Measurements from ENCODE around the gene PBX4. TPM values are rescaled to one million over a fixed set of nuclear protein-coding genes. Genes with fewer than 3 reads are reported as not detected.

The PBX4 gene
- total and polyA plus RNA-seq, 2 donors (not counting 1 experiment from before 2014, with no cell fraction given): 11.7 TPM

DNA sequence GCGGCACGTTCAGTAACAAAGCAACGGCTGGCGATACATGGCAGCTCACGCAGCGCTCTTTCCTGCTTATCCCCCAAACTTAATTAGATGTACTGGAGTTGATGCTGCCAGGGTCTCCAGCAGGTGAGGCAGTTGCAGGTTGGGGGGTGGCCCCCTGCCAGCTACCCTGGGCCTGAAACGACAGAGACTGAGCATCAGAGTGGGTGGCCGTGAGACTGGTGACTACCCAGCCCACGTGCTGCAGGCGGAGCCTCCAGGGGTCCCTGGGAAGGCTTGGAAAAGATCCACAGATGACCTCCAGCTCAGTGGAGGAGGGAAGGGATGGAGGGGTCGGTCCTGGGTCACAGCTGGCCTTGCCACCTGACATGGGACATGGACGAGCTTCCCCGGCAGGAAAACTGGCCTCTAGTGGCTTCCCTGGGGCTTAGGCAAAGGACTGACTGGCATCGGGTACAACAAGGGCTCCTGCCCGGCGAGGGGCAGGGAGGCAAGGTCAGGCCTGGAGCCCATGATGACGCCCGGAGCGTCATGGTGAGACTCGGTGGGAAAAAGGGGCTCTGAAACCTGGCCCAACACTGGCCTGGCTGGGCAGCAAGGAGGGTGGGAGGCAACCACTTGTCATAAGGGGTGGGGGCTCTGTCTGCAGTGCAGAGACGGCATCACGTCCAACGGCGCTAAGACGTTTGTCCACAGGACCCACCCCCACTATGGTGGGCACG lies 56.4 kb downstream of the PBX4 start:
- H3K4me3 Mint-ChIP-seq: no peak overlapping the region
- Histone ChIP-seq H3K9me3 (ENCODE audit: control extremely low read depth in 1 of 3, control insufficient read depth in 2 of 3, insufficient read depth in 1 of 3, low read length in 2 of 3) (peaks cover 0 to 8% (median 0%) of the 10 kb centered on the region in 3 donors), H3K36me3 (replicated peaks in 1 of 2; ENCODE audit: control extremely low read depth in 1 of 2, control insufficient read depth in 1 of 2, extremely low read depth in 1 of 2, insufficient read depth in 2 of 2, low read length in 1 of 2) (no peaks in the 10 kb centered on the region), H2AFZ (ENCODE audit: insufficient read depth, low read depth, low read length, poor library complexity, severe bottlenecking) (no peak overlapping the region), H3K4me1 (ENCODE audit: control insufficient read depth in 2 of 2, insufficient read depth in 2 of 2, low read length in 2 of 2) (no peaks in the 10 kb centered on the region), H3K9ac (ENCODE audit: low read length) (no peak overlapping the region), H3K79me2 (ENCODE audit: control insufficient read depth, insufficient read depth, low read length) (no peaks in the 10 kb centered on the region), H4K20me1 (ENCODE audit: control insufficient read depth, insufficient read depth, low read length, poor library complexity, severe bottlenecking) (no peaks in the 10 kb centered on the region), H3K27ac (ENCODE audit: low read length in 2 of 2) (no peak overlapping the region), H3K27me3 (replicated peaks in 1 of 4; ENCODE audit: control extremely low read depth in 1 of 4, control insufficient read depth in 3 of 4, insufficient read depth in 4 of 4, low read length in 3 of 4) (no peaks in the 10 kb centered on the region), H3K4me3 (ENCODE audit: control extremely low read depth in 1 of 5, extremely low read depth in 1 of 5, insufficient read depth in 1 of 5, low read depth in 2 of 5, low read length in 4 of 5) (no peak overlapping the region), H3K4me2 (replicated peaks; ENCODE audit: low read depth, low read length, poor library complexity, severe bottlenecking) (no peak overlapping the region)
- no peak for ATAC-seq (ENCODE audit: low read depth)
- no peaks in the 10 kb centered on the region for H3K4me1 Mint-ChIP-seq
- intact Hi-C loops (cut with micrococcal nuclease): no loop called here
- H3K27ac Mint-ChIP-seq: no peak overlapping the region
- TF ChIP-seq, protein P1, sequence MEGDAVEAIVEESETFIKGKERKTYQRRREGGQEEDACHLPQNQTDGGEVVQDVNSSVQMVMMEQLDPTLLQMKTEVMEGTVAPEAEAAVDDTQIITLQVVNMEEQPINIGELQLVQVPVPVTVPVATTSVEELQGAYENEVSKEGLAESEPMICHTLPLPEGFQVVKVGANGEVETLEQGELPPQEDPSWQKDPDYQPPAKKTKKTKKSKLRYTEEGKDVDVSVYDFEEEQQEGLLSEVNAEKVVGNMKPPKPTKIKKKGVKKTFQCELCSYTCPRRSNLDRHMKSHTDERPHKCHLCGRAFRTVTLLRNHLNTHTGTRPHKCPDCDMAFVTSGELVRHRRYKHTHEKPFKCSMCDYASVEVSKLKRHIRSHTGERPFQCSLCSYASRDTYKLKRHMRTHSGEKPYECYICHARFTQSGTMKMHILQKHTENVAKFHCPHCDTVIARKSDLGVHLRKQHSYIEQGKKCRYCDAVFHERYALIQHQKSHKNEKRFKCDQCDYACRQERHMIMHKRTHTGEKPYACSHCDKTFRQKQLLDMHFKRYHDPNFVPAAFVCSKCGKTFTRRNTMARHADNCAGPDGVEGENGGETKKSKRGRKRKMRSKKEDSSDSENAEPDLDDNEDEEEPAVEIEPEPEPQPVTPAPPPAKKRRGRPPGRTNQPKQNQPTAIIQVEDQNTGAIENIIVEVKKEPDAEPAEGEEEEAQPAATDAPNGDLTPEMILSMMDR (IDR thresholded peaks at IDR 0.05): no peak
- TF ChIP-seq EZH2 (IDR thresholded peaks at IDR 0.05; ENCODE audit: borderline replicate concordance, insufficient read depth, low read depth, low read length, poor library complexity, severe bottlenecking): no peak
- CTCF ChIA-PET: interaction anchor here (1.0 kb wide), 1 partner anchor 30 kb away, joined by 4 read pairs; no protein-coding TSS in a partner anchor
- POLR2A ChIA-PET: no interaction called here
- no peaks in the 10 kb centered on the region for H3K27me3 Mint-ChIP-seq
- DNase-seq: no peak
- no peaks in the 10 kb centered on the region for H3K9me3 Mint-ChIP-seq (ENCODE audit: insufficient read depth)
- WGBS (ENCODE audit: insufficient coverage): 95% methylated on average over 20 of the region's 26 CpGs

- no peak overlapping the region for H3K27ac ChIP-seq (ENCODE audit: low read length in 2 of 2)
- no peaks in the 10 kb centered on the region for H3K79me2 ChIP-seq (ENCODE audit: control insufficient read depth, insufficient read depth, low read length)
- H3K27me3 Mint-ChIP-seq: no peaks in the 10 kb centered on the region
- H3K4me2 ChIP-seq (replicated peaks; ENCODE audit: low read depth, low read length, poor library complexity, severe bottlenecking): no peak overlapping the region
- H3K4me1 ChIP-seq (ENCODE audit: control insufficient read depth in 2 of 2, insufficient read depth in 2 of 2, low read length in 2 of 2): no peaks in the 10 kb centered on the region
- no peaks in the 10 kb centered on the region for H3K9me3 Mint-ChIP-seq (ENCODE audit: insufficient read depth)
- H3K36me3 ChIP-seq (replicated peaks in 1 of 2; ENCODE audit: control extremely low read depth in 1 of 2, control insufficient read depth in 1 of 2, extremely low read depth in 1 of 2, insufficient read depth in 2 of 2, low read length in 1 of 2): no peaks in the 10 kb centered on the region
- no peak overlapping the region for H3K4me3 ChIP-seq (ENCODE audit: control extremely low read depth in 1 of 5, extremely low read depth in 1 of 5, insufficient read depth in 1 of 5, low read depth in 2 of 5, low read length in 4 of 5)
- ChIA-PET POLR2A (interaction anchor here (0.6 kb wide), 1 partner anchor 1078 kb away, joined by 14 read pairs; no protein-coding TSS in a partner anchor), CTCF (no interaction called here)
- H4K20me1 ChIP-seq (ENCODE audit: control insufficient read depth, insufficient read depth, low read length, poor library complexity, severe bottlenecking): no peaks in the 10 kb centered on the region
- no peak overlapping the region for H3K27ac Mint-ChIP-seq
- peaks cover 0 to 8% (median 0%) of the 10 kb centered on the region in 3 donors for H3K9me3 ChIP-seq (ENCODE audit: control extremely low read depth in 1 of 3, control insufficient read depth in 2 of 3, insufficient read depth in 1 of 3, low read length in 2 of 3)
- TF ChIP-seq, protein P1 (IDR thresholded peaks at IDR 0.05): no peak
- TF ChIP-seq EZH2 (IDR thresholded peaks at IDR 0.05; ENCODE audit: borderline replicate concordance, insufficient read depth, low read depth, low read length, poor library complexity, severe bottlenecking): no peak
- H3K27me3 ChIP-seq (replicated peaks in 1 of 4; ENCODE audit: control extremely low read depth in 1 of 4, control insufficient read depth in 3 of 4, insufficient read depth in 4 of 4, low read length in 3 of 4): no peaks in the 10 kb centered on the region
- ATAC-seq (ENCODE audit: low read depth) (no peak), DNase-seq (no peak)
- 57% methylated on average over 4 of the region's 4 CpGs for WGBS (ENCODE audit: insufficient coverage)
- no peak overlapping the region for H3K9ac ChIP-seq (ENCODE audit: low read length)
- intact Hi-C loops (cut with micrococcal nuclease): no loop called here
- H3K4me3 Mint-ChIP-seq: no peak overlapping the region
- no peak overlapping the region for H2AFZ ChIP-seq (ENCODE audit: insufficient read depth, low read depth, low read length, poor library complexity, severe bottlenecking)
- no peaks in the 10 kb centered on the region for H3K4me1 Mint-ChIP-seq
Observed at GRCh38 chr19:19559931-19560330, 58.6 kb downstream of the PBX4 start.
